NCI-H345 (cell line): ENCODE measurements around the gene RIT1.

Experiments
- DNase-seq: peaks from one replicate; lab custom pipeline; 2025; lab: John Stamatoyannopoulos, UW

The RIT1 gene

DNA sequence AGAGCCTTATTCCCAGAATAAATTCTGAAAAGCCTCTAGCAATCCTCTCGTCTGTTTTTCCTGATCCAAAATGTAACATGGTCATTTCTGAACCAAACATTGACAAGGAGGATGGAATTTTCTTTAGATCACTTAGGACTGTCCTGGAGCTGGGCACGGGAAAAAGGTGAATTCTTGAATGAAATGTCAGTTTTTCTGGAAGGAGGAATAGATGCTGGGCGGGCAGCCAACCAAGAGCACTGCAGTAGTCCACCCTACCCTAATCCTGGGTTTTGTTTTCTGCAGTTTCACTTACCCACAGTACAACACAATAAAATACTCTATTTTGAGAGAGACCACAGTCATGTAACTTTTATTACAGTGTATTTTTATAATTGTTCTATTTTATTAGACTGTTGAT is 20.9 kb downstream of the RIT1 start:
- no peak for DNase-seq

DNA sequence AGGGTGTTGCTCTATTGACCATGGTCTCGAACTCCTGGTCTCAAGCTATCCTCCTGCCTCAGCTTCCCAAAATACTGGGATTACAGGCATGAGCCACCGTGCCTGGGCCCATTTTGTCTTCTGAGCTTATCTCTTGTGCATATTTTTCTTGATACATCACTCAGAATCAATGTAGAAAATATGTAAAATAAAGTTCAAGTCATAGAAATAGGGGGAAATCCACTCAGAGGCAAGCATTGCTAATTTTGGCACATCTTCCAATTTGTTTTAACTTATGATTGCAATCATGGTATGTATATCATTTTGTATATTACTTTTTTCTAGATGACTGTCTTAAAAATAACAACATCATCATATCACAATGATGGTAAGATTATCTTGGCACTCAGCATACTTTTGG is 21.6 kb downstream of the RIT1 start:
- DNase-seq, result no peak

DNA sequence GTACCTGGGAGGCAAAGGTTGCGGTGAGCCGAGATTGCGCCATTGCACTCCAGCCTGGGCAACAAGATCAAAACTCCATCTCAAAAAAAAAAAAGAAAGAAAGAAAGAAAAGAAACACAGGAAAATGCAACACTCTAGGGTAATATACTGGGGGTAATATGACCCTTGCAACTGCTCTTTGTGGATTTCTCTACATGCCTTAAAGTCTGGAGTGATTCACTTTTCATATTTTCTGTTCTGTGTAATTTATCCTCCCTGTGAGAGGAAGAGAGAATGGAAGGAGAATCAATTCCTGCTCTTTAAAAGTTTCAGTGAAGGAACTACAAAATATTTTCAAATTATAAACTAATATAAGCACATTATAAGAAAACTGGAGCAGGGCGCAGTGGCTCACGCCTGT is 22.7 kb downstream of the RIT1 start:
- DNase-seq, result no peak

DNA sequence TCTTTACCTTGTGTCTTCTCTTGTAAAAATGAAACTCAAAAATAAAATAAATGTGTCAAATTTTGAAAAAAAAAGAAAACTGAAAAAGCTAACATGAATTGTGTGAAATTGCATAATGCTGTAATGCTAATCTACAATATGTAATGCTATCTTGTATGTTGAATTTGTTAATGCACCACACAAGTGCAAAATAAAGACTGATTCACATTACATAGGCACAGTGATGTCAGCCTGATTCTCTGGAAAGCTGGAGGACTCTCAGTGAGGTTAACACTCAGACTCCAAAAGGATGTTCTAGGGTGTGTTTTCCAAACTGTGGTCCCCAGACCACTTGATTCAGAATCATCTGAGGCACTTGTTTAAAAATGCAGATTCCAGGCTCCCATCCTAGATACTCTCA is 26.2 kb downstream of the RIT1 start:
- no peak for DNase-seq

DNA sequence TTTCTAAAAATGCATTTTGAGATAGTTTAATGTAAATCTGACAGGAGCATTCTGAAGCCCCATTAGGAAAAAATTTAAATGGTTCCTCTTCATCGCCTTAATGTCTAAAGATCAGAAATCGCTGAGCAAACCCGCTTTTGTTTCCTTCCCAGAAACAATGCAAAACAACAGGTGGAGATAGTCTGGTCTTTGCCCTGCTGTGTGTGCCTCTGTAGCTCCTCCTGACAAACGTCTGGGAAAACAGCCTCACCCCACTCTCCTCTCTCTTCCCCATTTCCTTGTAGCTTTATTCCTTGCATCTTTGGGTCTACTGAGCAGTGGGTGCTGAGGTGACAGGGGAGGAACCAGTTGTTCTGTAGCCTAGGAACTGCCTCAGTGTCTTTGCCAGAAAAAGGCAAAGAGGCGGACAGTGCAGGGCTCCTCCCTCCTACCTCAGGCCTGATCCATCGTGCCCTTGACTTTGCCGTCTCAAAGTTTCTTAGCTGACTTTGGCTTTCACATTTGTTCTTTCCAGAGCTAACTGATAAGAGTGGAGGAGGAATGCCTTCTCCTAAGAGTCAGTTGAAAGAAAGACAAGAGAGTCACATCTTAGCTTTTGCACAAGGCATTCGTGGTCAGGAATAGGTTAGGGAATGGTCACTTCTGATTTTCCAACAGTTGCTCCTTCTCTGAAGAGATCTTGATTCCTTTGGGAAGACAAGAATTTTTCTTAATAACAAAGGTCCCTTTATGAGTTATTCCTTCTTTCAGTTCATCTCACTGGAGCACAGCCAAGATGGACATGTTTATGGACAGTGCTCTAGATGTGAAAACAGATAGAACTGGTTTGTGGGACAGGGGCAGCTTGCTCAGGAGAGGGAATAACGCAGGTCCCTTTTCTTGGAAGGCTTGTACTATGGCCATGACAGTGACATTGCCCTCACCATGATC is 26.9 kb downstream of the RIT1 start:
- no peak for DNase-seq

DNA sequence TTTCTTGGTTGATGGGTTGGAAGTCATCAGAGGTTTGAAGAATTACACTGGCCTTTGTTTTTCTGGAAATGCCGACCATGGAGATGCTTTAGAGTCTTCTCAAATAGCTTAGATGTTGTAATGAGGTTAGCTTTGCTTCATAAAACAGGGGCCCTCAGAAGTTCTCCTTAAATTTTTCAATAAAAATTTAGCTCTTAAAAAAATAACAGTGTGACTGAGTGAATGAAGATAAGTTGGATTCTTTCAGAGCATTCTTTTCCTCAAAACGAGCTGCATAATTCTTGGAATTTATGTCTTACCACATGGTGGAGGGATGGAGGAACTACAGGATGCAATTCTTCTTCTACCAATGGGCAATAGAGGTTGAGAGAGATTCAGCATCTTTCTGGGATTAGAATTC is 28.4 kb downstream of the RIT1 start:
- DNase-seq, result no peak

DNA sequence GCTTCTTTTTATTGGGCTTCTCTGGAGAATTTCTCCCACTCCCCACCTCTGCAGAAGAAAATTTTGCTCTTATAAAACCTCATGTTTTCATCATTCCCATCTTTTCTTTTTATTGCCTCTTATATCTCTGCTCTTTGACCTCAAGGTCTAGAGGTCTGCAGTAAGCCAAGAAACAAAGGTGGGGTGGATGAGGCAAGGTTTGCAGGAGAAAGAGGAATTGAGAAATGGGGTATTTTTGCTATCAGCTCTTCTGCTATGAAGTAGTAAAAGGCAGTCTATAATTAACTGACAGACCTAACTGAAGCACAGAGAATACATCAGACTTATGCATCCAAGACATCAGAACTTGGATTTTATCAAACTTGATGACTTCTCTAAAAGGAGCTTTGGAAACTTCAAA is 28.9 kb downstream of the RIT1 start:
- DNase-seq, result no peak

DNA sequence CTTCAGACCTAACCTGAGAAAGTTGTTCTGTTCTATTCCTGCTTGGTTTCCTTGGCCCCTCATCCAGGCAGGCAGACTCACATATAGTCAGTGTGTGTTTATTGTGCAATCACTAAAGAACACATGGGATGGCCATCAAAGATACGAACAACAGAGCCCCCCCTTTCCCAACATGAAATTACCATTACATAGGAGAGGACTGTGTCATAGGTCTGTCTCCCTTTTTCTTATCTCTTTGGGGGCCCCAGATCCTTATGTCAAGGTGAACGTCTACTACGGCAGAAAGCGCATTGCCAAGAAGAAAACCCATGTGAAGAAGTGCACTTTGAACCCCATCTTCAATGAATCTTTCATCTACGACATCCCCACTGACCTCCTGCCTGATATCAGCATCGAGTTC is 30.2 kb downstream of the RIT1 start:
- no peak for DNase-seq

DNA sequence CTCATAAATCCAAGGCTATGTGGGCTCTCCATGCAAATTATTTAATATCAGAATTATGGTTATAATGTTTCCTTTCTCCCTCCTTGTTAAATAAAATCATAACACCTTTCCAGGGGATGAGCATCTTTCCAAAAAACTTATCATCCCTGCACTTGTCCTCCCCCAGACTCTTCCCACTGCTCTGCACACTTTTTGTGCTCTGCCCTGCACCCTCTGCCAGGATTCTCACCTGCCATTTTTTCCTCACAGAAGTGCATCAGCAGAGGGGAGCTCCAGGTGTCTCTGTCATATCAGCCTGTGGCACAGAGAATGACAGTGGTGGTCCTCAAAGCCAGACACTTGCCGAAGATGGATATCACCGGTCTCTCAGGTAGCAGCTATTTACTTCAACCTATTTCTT is 30.9 kb downstream of the RIT1 start:
- no peak for DNase-seq

DNA sequence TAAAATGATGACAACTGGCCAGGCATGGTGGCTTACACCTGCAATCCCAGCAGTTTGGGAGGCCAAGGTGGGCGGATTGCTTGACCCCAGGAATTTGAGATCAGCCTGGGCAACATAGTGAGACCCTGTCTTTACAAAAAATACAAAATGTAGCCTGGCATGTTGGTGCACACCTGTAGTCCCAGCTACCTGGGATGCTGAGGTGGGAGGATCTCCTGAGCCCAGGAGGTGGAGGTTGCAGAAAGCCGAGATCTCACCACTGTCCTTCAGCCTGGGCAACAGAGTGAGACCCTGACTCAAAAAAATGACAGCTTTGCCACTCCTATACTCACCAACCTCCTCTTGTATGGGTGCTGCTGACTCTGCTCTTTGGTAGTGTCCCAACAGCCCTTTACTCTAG is 33.2 kb downstream of the RIT1 start:
- DNase-seq, result no peak

DNA sequence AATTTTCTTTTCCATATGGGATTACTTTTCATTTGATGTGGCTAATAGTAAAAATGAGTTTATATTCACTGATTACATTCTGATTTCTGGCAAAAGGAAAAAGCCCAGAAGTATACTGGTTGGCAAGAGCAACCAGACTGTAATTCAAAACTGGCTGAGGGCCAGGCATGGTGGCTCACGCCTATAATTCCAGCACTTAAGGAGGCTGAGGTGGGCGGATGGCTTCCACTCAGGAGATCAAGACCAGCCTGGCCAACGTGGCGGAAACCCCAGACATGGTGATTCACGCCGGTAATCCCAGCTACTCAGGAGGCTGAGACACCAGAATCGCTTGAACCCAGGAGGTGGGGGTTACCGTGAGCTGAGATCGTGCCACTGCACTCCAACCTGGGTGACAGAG is 37.3 kb downstream of the RIT1 start:
- DNase-seq, result peak; percentile 26

DNA sequence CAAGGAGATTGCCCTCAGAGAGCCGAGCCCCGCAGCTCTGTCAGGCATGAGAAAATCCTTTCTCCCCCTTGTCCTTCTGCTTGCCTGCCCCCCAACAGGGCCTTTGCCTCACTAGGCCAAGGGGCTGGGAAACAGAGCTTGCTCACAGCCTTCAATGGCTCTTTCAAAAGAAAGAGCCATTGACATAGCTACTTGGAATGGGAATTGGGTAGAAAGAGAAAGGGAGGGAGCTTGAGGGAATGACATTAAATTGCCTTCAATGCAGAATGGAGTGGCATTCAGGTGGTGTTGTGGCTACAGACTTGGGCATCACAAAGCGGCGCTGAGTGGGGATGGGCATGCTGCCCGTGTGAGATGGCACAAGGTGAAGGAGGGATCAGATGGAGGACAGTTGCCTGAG is 38.6 kb downstream of the RIT1 start:
- no peak for DNase-seq

DNA sequence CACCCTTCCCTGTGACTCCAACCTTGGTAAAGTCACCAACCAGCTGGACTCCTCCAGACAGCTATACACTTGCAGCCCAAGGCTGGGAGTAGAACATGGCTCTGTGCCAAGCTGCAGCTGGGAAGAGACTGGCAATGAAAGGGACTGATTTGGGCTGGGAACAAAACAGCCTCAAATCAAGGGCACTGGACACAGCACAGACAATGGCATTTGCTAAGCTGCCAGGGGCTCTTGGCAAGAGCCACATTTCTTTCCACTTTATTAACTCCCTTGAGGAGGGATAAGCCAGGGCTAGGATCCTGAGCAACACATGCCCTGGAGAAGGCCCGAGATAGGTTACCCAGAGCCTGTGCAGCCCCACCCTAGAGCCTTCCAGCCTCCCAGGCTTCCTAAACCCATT is 39.8 kb downstream of the RIT1 start:
- peak; percentile 97 for DNase-seq

DNA sequence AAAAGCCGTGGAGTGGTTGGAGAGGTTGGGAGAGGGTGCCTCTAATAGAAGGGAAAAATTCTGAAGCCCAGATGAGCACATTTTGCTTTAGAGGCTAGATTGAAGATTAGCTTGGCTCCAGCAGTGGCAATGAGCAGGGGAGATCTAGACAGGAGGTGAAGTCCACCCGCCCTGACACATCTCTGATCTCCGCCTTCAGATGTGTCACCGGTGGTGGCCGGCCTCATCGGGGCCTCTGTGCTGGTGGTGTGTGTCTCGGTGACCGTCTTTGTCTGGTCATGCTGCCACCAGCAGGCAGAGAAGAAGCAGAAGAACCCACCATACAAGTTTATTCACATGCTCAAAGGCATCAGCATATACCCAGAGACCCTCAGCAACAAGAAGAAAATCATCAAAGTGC is 43.4 kb downstream of the RIT1 start:
- no peak for DNase-seq

DNA sequence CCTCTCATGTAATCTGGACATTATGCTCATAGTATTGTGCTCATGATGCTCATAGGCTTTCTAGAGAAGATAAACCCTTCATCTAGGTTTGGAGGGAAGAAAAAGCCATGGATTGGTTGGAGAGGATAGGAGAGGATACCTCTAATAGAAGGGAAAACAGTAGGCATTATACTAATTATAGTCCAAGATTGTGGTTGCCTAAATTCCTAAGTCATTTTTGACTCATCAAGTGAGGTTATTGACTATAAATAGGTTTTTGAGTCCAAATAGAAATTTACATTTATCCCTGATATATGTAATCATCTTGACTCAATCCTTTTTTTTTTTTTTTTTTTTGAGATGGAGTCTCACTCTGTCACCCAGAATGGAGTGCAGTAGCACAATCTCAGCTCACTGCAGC is 46.8 kb downstream of the RIT1 start:
- DNase-seq, result no peak

DNA sequence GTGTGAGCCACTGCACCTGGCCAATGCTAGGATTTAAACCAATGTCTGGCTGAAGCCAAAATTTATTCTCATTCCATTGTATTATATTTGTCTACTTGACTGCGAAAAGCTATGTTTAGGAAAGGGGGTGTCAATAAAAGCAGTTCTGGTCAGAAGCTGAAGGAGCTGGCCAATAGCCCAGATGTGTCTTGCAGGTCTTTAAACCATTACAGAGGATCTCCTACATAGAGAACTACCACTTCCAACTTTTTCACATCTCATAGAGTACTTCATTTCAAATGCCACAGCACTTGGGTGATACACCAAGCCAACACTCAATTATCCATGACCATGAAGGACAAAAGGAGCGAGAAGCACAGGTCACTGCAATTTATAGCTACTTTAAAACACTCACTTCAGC is 49.3 kb downstream of the RIT1 start:
- DNase-seq, result no peak

DNA sequence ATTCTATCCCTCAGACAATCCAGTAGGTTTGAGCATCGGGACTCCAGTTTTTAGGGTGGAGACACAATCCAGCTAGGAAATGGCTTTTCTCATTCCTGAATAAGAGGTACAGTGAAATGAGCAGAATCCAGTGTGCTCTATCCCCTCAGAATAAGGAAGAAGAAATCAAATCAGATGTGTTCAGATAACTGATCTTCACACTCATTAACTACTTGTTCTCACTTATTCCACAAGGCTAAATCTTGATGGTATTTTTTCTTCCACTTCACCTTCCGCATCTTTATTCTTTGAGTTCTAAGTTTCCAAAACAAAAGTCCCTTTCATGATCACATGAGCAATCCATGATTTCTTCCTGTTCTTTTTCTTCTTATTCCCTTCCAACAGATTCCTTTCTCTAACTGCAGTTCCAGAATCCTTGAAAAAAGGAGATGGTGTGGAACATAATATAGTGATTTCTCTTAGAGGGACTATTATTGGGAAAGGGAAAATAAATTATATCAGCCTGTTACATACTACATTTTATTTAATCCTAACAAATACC is 50.1 kb downstream of the RIT1 start:
- DNase-seq, result no peak

DNA sequence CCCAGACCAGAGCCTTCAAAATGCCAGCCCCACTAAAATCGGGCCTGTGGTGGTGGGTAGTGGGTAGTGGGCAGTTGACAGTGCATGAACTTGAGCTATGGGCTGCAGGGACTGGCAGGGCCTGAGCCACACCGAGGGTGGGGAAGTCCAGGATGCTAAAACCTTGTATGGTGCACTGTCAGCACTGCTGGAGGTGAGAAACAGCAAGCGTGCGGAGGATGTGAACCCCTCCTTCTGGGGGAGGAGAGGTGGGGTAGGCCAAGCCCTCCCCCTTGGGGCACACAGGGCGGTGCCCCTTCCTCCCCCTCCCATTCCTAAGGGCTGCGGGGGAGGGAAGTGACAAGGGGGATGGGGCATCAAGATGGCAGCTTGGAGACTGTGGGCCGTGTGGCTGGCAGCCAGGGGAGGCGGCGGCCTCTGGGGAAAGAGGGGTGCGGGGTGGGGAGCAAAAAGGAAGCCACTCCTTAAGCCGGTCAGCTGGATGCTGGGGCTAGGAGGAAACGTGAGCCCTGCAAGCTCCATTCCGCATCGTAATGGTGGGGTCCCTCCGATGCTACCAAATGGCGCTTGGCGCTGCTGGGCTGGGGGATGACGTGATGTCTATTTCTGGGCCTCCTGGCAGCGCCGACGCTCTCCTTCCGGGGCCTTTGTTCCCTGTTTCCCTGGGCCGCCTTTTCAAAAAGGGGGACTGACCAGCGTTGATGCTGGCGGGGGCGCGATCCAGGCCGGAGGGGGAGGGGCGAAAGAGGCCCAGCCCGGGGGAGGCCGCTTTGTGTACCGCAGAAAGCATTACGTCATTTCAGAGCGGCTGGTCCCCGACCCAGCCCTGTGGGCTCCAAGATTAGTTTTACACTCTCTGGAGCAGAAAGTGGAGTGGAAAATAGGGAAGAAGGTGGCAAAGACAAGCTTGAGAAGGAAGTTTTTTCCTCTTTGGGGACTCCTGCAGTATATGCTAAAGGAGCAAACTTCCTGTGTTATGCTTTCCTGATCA is 51.0 kb downstream of the RIT1 start:
- peak; percentile 98 for DNase-seq

DNA sequence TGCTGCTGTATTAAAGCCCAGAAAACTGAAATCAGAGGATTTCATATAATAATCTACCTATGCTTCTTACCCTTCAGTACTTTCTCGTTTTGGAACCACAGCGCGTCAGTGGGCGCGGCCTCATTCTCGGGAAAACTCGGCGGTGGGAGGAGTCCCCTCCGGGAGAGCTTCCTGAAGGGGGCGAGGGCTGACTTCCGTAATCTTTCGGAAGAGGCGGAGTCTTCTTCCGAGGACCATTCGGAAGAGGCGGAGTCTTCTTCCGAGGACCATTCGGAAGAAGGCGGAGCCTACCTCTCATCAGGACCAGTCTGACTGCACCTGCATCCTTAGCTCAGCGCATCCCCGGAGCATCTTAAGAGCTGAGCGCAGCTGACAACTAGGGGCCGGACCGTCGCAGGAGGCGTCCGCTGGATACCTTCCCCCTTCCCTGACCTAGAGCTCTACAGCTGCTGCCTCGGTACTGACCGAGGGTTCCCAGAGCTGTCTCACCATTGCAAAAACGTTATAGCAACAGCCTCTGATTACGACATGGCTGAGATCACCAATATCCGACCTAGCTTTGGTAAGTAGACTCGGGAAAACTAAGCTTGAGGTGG is 51.8 kb downstream of the RIT1 start, which contains the start of gene SYT11:
SYT11 (plus strand) TSS at position 334 of the 596 bp plus-strand sequence; CDS start at position 529, 195 bp downstream.
- peak; percentile 100 for DNase-seq

DNA sequence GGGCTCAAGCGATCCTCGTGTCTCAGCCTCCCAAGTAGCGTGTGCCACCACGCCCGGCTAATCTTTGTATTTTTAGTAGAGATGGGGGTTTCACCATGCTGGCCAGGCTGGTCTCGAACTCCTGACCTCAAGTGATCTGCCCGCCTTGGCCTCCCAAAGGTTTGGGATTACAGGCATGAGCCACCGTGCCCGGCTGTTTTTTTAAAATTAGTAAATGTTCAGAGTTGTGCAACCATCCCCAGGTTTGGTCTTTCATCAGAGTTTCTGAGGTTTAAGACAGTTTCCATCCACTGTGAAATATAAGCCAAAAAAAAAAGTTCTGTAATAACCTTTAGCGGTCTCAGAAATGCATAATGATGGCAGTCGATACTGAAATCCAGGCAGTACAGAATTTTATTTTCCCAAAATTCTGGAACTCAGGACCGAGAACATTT is 52.3 kb downstream of the RIT1 start:
- no peak for DNase-seq

DNA sequence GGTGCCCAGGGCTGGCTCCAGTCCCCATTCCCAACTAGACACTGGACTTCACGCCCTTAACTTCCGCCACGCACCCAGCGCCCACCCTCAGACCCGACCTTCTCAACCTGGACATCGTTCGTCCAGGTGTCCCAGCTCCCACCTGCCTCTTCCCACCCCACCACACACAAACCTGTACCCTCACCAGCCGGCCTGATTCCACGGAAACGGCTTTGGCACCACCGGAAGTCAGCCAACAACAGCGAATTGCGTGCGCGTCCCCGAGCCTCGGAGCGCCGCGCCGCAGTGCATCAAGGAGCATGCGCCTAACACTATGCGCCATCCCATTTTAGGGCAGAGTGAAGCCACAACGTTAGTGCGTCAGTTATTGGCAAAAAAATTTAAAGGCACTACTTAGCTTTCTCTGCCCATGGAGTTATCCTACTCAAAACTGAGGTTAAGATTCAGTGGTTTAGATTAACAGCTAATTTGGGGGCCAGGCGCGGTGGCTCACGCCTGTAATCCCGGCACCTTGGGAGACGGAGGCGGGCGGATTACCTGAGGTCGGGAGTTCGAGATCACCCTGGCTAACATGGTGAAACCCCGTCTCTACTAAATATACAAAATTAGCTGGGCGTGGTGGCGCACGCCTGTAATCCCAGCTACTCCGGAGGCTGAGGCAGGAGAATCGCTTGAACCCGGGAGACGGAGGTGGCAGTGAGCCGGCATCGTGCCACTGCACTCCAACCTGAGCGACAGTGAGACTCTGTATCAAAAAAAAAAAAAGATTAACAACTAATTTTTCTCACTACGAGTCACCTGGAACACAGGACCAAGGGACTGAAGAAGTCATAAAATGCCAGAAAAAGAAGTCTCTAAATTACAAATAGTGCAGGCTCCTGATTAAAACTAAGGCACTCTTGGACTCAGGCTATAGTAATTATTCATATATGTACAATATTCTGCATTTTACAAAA is 53.9 kb downstream of the RIT1 start, which contains the start of gene GON4L:
GON4L (minus strand) TSS at position 240 of the 956 bp plus-strand sequence. CDS start 3,434 bp downstream, outside the sequence.
- DNase-seq, result peak; percentile 100
